GM12873 (cell line): ENCODE data around the gene BARX1.

Experiments used
- CTCF ChIP-seq: IDR thresholded peaks from 2 replicates; pipeline ENCODE4 v1.5.1; 2012; ENCODE audit warnings: low read depth, mild to moderate bottlenecking, moderate library complexity, low read length, control low read depth; ENCODE audit not compliant: insufficient read depth; ENCODE audit errors: missing control alignments

Gene BARX1

GRCh38 chr9:93965830-93966577 lies 10.8 kb upstream of the BARX1 start:
- peak; percentile 14 for TF ChIP-seq CTCF

- no peak for TF ChIP-seq CTCF
These were observed 9.5 kb upstream of the BARX1 start for GRCh38 chr9:93964685-93965084.

GRCh38 chr9:93963969-93964368 lies 8.8 kb upstream of the BARX1 start:
- no peak for TF ChIP-seq CTCF

GRCh38 chr9:93962561-93963440 lies 7.6 kb upstream of the BARX1 start:
- peak; percentile 72 for TF ChIP-seq CTCF

GRCh38 chr9:93962017-93962416 lies 6.9 kb upstream of the BARX1 start:
- no peak for TF ChIP-seq CTCF

GRCh38 chr9:93960971-93961841 lies 6.1 kb upstream of the BARX1 start:
- TF ChIP-seq CTCF: no peak
